ENCODE data around the gene MYO9A.
"Not testable (repeated sequence)": the region's sequence is repeated elsewhere in the genome, so short reads cannot be mapped to it uniquely, and the experiment has no call there.

The MYO9A gene

GRCh38 chr15:71874245-71874644 is 243.7 kb downstream of the MYO9A start:
- Histone ChIP-seq H3K9me3 (ENCODE audit: control insufficient read depth, low read length) (no peaks in the 10 kb centered on the region), H3K27ac (ENCODE audit: low read depth, low read length, severe bottlenecking) (no peak overlapping the region), H3K36me3 (ENCODE audit: control insufficient read depth, insufficient read depth, low read length) (peaks cover 5% of the 10 kb centered on the region), H3K4me1 (ENCODE audit: control insufficient read depth, insufficient read depth, low read length, poor library complexity, severe bottlenecking) (no peaks in the 10 kb centered on the region), H3K4me3 (ENCODE audit: extremely low read depth, insufficient read depth, low read length, poor library complexity, severe bottlenecking) (no peak overlapping the region)
- whole genome bisulfite sequencing, 2 experiments (ENCODE audit: insufficient coverage in 2 of 2) = 88 to 97% methylated on average over 2 to 3 of the region's 3 CpGs

- WGBS, 2 experiments (ENCODE audit: insufficient coverage in 2 of 2) = 100% methylated on average over 1 of the region's 4 CpGs; no CpG with 5 or more reads in 1 of the 2 experiments
- not testable (repeated sequence) for H3K4me1 ChIP-seq (ENCODE audit: control insufficient read depth, insufficient read depth, low read length, poor library complexity, severe bottlenecking); H3K27ac ChIP-seq (ENCODE audit: low read depth, low read length, severe bottlenecking); H3K4me3 ChIP-seq (ENCODE audit: extremely low read depth, insufficient read depth, low read length, poor library complexity, severe bottlenecking); H3K36me3 ChIP-seq (ENCODE audit: control insufficient read depth, insufficient read depth, low read length); H3K9me3 ChIP-seq (ENCODE audit: control insufficient read depth, low read length)
These were observed 259.7 kb downstream of the MYO9A start for GRCh38 chr15:71858232-71858631.

DNA sequence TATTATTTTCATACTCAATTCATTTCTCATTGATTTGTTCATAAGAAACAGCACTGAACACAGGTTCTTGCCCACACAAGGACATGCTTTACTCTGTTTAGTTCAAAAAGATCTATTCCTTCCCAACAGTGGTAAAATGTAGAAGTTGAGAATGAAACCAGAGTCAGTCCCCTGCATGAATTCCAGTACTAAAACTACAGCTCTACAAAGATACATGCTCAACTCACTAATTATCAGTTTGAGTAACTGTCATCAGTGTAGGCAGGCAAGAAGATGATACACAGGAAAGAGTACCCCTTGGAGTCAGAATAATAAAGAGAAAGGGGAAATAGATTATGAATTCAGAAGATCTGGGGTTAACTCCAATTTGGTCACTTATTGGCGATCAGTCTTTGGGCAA is 264.4 kb downstream of the MYO9A start:
- Histone ChIP-seq H3K4me1 (ENCODE audit: control insufficient read depth, insufficient read depth, low read length, poor library complexity, severe bottlenecking) (no peaks in the 10 kb centered on the region), H3K9me3 (ENCODE audit: control insufficient read depth, low read length) (no peaks in the 10 kb centered on the region), H3K36me3 (ENCODE audit: control insufficient read depth, insufficient read depth, low read length) (peaks cover 33% of the 10 kb centered on the region), H3K27ac (ENCODE audit: low read depth, low read length, severe bottlenecking) (no peak overlapping the region), H3K4me3 (ENCODE audit: extremely low read depth, insufficient read depth, low read length, poor library complexity, severe bottlenecking) (no peak overlapping the region)
- no CpG with 5 or more reads among the region's 1 CpG for WGBS, 2 experiments (ENCODE audit: insufficient coverage in 2 of 2)

GRCh38 chr15:71844916-71845315 is 273.0 kb downstream of the MYO9A start:
- Histone ChIP-seq H3K36me3 (ENCODE audit: control insufficient read depth, insufficient read depth, low read length) (peaks cover 27% of the 10 kb centered on the region), H3K9me3 (ENCODE audit: control insufficient read depth, low read length) (no peaks in the 10 kb centered on the region), H3K27ac (ENCODE audit: low read depth, low read length, severe bottlenecking) (no peak overlapping the region), H3K4me3 (ENCODE audit: extremely low read depth, insufficient read depth, low read length, poor library complexity, severe bottlenecking) (no peak overlapping the region), H3K4me1 (ENCODE audit: control insufficient read depth, insufficient read depth, low read length, poor library complexity, severe bottlenecking) (no peaks in the 10 kb centered on the region)
- 40 to 86% methylated on average over 1 of the region's 2 CpGs for WGBS, 2 experiments (ENCODE audit: insufficient coverage in 2 of 2)

DNA sequence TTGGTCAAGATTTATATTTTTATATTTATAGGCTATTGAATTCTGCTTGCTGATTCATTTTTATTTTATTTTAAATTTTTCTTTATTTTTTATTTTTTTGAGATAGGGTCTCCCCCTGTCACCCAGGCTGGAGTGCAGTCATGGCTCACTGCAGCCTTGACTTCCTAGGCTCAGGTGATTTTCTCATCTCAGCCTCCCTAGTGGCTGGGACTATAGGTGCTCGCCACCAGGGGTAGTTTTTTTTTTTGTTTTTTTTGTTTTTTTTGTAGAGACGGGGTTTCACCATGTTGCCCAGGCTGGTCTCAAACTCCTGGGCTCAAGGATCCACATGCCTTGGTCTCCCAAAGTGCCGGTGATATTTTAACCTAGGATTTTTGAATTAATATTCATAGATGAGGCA is 276.4 kb downstream of the MYO9A start:
- Histone ChIP-seq H3K36me3 (ENCODE audit: control insufficient read depth, insufficient read depth, low read length) (peaks cover 11% of the 10 kb centered on the region), H3K4me3 (ENCODE audit: extremely low read depth, insufficient read depth, low read length, poor library complexity, severe bottlenecking) (no peak overlapping the region), H3K9me3 (ENCODE audit: control insufficient read depth, low read length) (no peaks in the 10 kb centered on the region), H3K27ac (ENCODE audit: low read depth, low read length, severe bottlenecking) (no peak overlapping the region), H3K4me1 (ENCODE audit: control insufficient read depth, insufficient read depth, low read length, poor library complexity, severe bottlenecking) (no peaks in the 10 kb centered on the region)
- no CpG with 5 or more reads among the region's 3 CpGs for WGBS, 2 experiments (ENCODE audit: insufficient coverage in 2 of 2)

GRCh38 chr15:71830981-71831380 is 287.0 kb downstream of the MYO9A start:
- Histone ChIP-seq H3K4me1 (ENCODE audit: control insufficient read depth, insufficient read depth, low read length, poor library complexity, severe bottlenecking) (no peaks in the 10 kb centered on the region), H3K27ac (ENCODE audit: low read depth, low read length, severe bottlenecking) (no peak overlapping the region), H3K4me3 (ENCODE audit: extremely low read depth, insufficient read depth, low read length, poor library complexity, severe bottlenecking) (no peak overlapping the region), H3K36me3 (ENCODE audit: control insufficient read depth, insufficient read depth, low read length) (peaks cover 22% of the 10 kb centered on the region), H3K9me3 (ENCODE audit: control insufficient read depth, low read length) (no peaks in the 10 kb centered on the region)
- no CpG with 5 or more reads among the region's 2 CpGs for WGBS, 2 experiments (ENCODE audit: insufficient coverage in 2 of 2)

DNA sequence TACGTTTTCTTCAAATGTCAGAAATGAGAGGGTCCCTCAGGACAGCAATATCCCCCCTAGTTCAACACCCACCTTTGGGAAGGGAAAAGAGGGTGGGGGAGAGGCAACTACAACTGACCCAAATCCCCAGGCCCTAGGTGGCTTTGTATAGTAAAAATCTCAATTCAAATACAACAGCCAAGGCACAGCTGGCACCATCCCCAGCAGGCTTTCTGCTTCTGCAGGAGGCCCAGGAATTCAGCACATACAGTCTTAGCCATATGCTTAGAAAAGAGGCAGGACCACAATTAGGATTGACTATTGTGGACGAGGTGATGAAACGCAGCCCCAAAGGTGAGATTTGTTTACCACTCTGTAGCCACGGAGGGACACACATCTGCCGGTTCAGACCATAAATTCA is 291.8 kb downstream of the MYO9A start:
- Histone ChIP-seq H3K9me3 (ENCODE audit: control insufficient read depth, low read length) (peaks cover 18% of the 10 kb centered on the region), H3K4me1 (ENCODE audit: control insufficient read depth, insufficient read depth, low read length, poor library complexity, severe bottlenecking) (no peaks in the 10 kb centered on the region), H3K4me3 (ENCODE audit: extremely low read depth, insufficient read depth, low read length, poor library complexity, severe bottlenecking) (no peak overlapping the region), H3K27ac (ENCODE audit: low read depth, low read length, severe bottlenecking) (no peak overlapping the region), H3K36me3 (ENCODE audit: control insufficient read depth, insufficient read depth, low read length) (peaks cover 62% of the 10 kb centered on the region)
- WGBS, 2 experiments (ENCODE audit: insufficient coverage in 2 of 2) = 83 to 91% methylated on average over 1 to 4 of the region's 5 CpGs

DNA sequence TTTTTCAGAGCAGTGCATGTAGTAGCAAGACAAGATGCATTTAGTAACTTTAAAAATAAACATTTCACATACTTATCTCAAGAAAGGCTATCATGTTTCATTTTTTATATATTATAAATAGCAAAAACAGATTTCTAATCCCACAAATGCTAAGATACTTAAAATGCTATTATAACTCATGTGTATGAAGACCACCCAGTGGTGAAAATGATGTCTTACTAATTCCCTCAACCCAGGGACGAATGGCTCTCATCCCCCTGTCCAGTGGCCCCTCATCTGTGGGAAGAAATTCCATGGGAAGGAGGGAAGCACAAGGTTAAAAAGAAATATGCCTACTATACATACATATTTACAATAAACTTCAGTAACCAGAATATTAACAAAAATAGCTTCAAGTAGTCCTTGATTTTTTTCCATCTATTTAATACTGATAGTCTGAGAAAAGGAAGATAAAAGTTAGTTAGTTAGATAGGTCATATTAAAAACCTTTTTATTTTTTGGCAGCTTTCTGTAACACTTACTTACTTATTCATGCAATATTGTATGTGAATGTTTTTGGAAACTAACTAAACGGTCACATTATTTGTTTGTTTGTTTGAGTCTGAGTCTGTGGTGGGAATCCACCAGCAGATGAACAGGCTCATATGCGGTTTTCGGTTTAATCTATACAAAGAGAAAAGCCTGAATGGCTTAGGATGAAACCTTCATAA is 292.8 kb downstream of the MYO9A start:
- H3K36me3 ChIP-seq (ENCODE audit: control insufficient read depth, insufficient read depth, low read length) = peaks cover 62% of the 10 kb centered on the region
- H3K9me3 ChIP-seq (ENCODE audit: control insufficient read depth, low read length) = peaks cover 19% of the 10 kb centered on the region
- H3K4me1 ChIP-seq (ENCODE audit: control insufficient read depth, insufficient read depth, low read length, poor library complexity, severe bottlenecking) = no peaks in the 10 kb centered on the region
- no peak overlapping the region for H3K27ac ChIP-seq (ENCODE audit: low read depth, low read length, severe bottlenecking)
- WGBS, 2 experiments (ENCODE audit: insufficient coverage in 2 of 2) = 87 to 94% methylated on average over 2 to 3 of the region's 4 CpGs
- H3K4me3 ChIP-seq (ENCODE audit: extremely low read depth, insufficient read depth, low read length, poor library complexity, severe bottlenecking) = no peak overlapping the region

DNA sequence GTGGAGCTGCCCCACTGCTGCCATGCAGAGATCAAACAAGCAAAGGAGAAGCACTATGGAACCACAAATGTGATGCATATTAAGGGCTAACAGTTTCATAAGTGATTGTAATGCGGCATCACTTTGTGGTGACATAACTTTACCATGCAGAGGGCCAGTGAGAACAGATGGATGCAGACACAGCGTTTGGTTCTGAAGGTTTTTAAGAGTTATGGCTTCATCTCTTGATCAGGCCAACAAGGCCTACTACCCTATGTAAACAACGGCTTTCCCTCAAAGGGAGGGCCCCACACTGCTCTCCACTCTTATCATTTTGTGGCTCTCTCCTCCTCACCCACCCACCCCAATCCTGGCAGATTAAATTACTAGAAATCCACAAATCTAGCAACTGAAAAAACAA is 294.1 kb downstream of the MYO9A start:
- H3K27ac ChIP-seq (ENCODE audit: low read depth, low read length, severe bottlenecking) = no peak overlapping the region
- WGBS, 2 experiments (ENCODE audit: insufficient coverage in 2 of 2) = 87 to 88% methylated on average over 2 to 3 of the region's 3 CpGs
- H3K9me3 ChIP-seq (ENCODE audit: control insufficient read depth, low read length) = peaks cover 19% of the 10 kb centered on the region
- peaks cover 62% of the 10 kb centered on the region for H3K36me3 ChIP-seq (ENCODE audit: control insufficient read depth, insufficient read depth, low read length)
- no peaks in the 10 kb centered on the region for H3K4me1 ChIP-seq (ENCODE audit: control insufficient read depth, insufficient read depth, low read length, poor library complexity, severe bottlenecking)
- no peak overlapping the region for H3K4me3 ChIP-seq (ENCODE audit: extremely low read depth, insufficient read depth, low read length, poor library complexity, severe bottlenecking)

- 83% methylated on average over 1 of the region's 3 CpGs; no CpG with 5 or more reads in 1 of the 2 experiments for WGBS, 2 experiments (ENCODE audit: insufficient coverage in 2 of 2)
- H3K4me1 ChIP-seq (ENCODE audit: control insufficient read depth, insufficient read depth, low read length, poor library complexity, severe bottlenecking) = no peaks in the 10 kb centered on the region
- H3K36me3 ChIP-seq (ENCODE audit: control insufficient read depth, insufficient read depth, low read length) = peaks cover 60% of the 10 kb centered on the region
- H3K27ac ChIP-seq (ENCODE audit: low read depth, low read length, severe bottlenecking) = no peak overlapping the region
- H3K9me3 ChIP-seq (ENCODE audit: control insufficient read depth, low read length) = peaks cover 19% of the 10 kb centered on the region
- H3K4me3 ChIP-seq (ENCODE audit: extremely low read depth, insufficient read depth, low read length, poor library complexity, severe bottlenecking) = no peak overlapping the region
These were observed 294.9 kb downstream of the MYO9A start for GRCh38 chr15:71822890-71823630.

DNA sequence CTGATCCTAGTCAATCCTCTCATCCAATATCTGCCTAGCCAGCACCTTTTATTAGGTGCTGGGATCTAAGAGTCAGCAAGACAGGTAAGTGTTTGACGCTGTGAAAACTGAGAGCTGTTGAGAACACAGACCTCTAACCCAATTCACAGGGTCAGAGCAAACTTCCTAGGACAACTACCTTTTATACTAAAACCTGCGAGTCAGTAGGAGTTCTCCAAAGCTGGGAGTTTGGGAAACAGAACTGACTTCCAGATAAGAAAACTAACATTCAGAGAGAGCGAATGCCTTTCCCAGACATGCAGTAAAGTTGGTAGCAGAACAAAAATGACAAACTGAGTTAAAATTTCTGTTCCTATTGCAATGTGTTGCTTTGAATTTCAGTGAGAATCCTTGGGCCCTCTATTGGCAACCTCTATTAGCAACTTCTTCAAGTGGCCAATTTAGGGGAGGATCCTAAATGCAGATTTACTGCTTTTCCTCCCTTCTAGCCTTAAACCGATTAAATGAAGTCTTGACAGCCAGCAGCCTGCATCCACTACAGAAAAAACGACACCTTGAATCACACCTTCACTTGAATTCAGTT is 296.3 kb downstream of the MYO9A start:
- Histone ChIP-seq H3K9me3 (ENCODE audit: control insufficient read depth, low read length) (peaks cover 19% of the 10 kb centered on the region), H3K27ac (ENCODE audit: low read depth, low read length, severe bottlenecking) (no peak overlapping the region), H3K4me3 (ENCODE audit: extremely low read depth, insufficient read depth, low read length, poor library complexity, severe bottlenecking) (no peak overlapping the region), H3K36me3 (ENCODE audit: control insufficient read depth, insufficient read depth, low read length) (peaks cover 47% of the 10 kb centered on the region), H3K4me1 (ENCODE audit: control insufficient read depth, insufficient read depth, low read length, poor library complexity, severe bottlenecking) (no peaks in the 10 kb centered on the region)
- WGBS, 2 experiments (ENCODE audit: insufficient coverage in 2 of 2) = 89 to 93% methylated on average over 3 of the region's 5 CpGs

Measured in mesodermal cell (in vitro differentiated cells).